HepG2 (cell line): ENCODE measurements around the gene ACP1. TPM values are rescaled to one million over a fixed set of nuclear protein-coding genes. Genes with fewer than 3 reads are reported as not detected.

Experiments
- ATAC-seq: fragments of 200-7000 bp; cut with Tn5 transposase; 3 replicates; pipeline ENCODE4 v1.9.1; 2020; ENCODE audit warnings: mild to moderate bottlenecking, moderate library complexity
- BruUV-seq: library from RNA; stranded (reverse); fragments of 400-500 nt; replicated peaks from 2 replicates; lab custom pipeline; 2021; lab: Mats Ljungman, UMichigan
- CTCF ChIA-PET: fragments of 300-600 bp; formaldehyde crosslinking; extraction: SDS; loops from one replicate; lab custom pipeline; 2021; ENCODE audit warnings: low total read pairs, inconsistent platforms, low intra/inter-chr PET ratio; lab: Yijun Ruan, JAX
- POLR2A ChIA-PET: fragments of 350-600 bp; sonication (Branson Sonifier 250); formaldehyde crosslinking; loops from one replicate; lab custom pipeline; 2020; ENCODE audit warnings: antibody characterized with exemption, inconsistent platforms; lab: Yijun Ruan, JAX
- DNase-seq: peaks from one replicate; pipeline ENCODE4 v3.0.0-alpha.2; 2015; ENCODE audit warnings: low spot score
- FAIRE-seq: peaks from 3 replicates; lab custom pipeline; 2011; peaks lifted over from hg19 to GRCh38; lab: Jason Lieb, UNC
- H2AFZ ChIP-seq: one replicate; pipeline ENCODE4 v1.6.1; 2011; ENCODE audit warnings: low read length, inconsistent platforms
- H3K27ac ChIP-seq: fragments of 300-600 bp; 3 replicates; pipeline ENCODE4 v1.8.0; 2011; ENCODE audit warnings: mixed run types, mild to moderate bottlenecking, mixed read lengths, low read length, inconsistent platforms; ENCODE audit not compliant: insufficient read depth; ENCODE audit errors: extremely low read length
- H3K27me3 ChIP-seq, 2 experiments: fragments of 200-600 bp in 1 of 2; 2 replicates in 1 of 2; 3 replicates in 1 of 2; pipeline versions ENCODE4 v1.6.0 to v1.8.0; 2011; ENCODE audit warnings: low read length in 2 of 2, mild to moderate bottlenecking in 2 of 2, moderate library complexity in 2 of 2, inconsistent platforms in 1 of 2; ENCODE audit not compliant: insufficient read depth in 2 of 2, control insufficient read depth in 1 of 2
- H3K36me3 ChIP-seq, 2 experiments: fragments of 200-600 bp in 1 of 2; replicated peaks in 1 of 2; 2 replicates in 1 of 2; 3 replicates in 1 of 2; pipeline versions ENCODE4 v1.5.1 to v1.8.0; 2011; ENCODE audit warnings: low read length in 2 of 2, inconsistent platforms in 1 of 2; ENCODE audit not compliant: insufficient read depth in 2 of 2, control insufficient read depth in 1 of 2
- H3K4me1 ChIP-seq: 2 replicates; pipeline ENCODE4 v1.5.1; 2012; ENCODE audit warnings: low read length, inconsistent platforms; ENCODE audit not compliant: insufficient read depth
- H3K4me2 ChIP-seq: 2 replicates; pipeline ENCODE4 v1.6.0; 2011; ENCODE audit warnings: low read depth, low read length, inconsistent platforms
- H3K4me3 ChIP-seq, 3 experiments: fragments of 200-600 bp in 1 of 3; sonication (generic), shearing (Covaris generic) in 1 of 3; replicated peaks in 1 of 3; 2 replicates each; pipeline ENCODE4 v1.5.1; 2011 to 2016; ENCODE audit warnings: low read length in 3 of 3, inconsistent platforms in 2 of 3, low read depth in 2 of 3, mild to moderate bottlenecking in 2 of 3, control low read depth in 1 of 3, mixed read lengths in 1 of 3; ENCODE audit not compliant: insufficient read depth in 1 of 3
- H3K79me2 ChIP-seq: one replicate; pipeline ENCODE4 v1.6.1; 2011; ENCODE audit warnings: low read length, inconsistent platforms; ENCODE audit not compliant: insufficient read depth
- H3K9ac ChIP-seq: 2 replicates; pipeline ENCODE4 v1.6.0; 2011; ENCODE audit warnings: mild to moderate bottlenecking, low read depth, low read length, inconsistent platforms; ENCODE audit not compliant: insufficient read depth
- H3K9me3 ChIP-seq: 2 replicates; pipeline ENCODE4 v1.5.1; 2012; ENCODE audit warnings: mild to moderate bottlenecking, low read length
- H4K20me1 ChIP-seq: 2 replicates; pipeline ENCODE4 v1.6.0; 2011; ENCODE audit warnings: inconsistent platforms, mild to moderate bottlenecking, low read length, moderate library complexity; ENCODE audit not compliant: insufficient read depth
- BCL3 ChIP-seq: sonication (generic); formaldehyde crosslinking; IDR thresholded peaks from 2 replicates; pipeline ENCODE4 v1.5.1; 2020; ENCODE audit warnings: mild to moderate bottlenecking, missing genetic modification reagents, moderate library complexity
- CBX5 ChIP-seq: sonication (generic); formaldehyde crosslinking; IDR thresholded peaks from 2 replicates; pipeline ENCODE4 v1.4.0; 2020; ENCODE audit warnings: missing genetic modification reagents, borderline replicate concordance
- CERS6 ChIP-seq: sonication (generic); formaldehyde crosslinking; IDR thresholded peaks from 2 replicates; pipeline ENCODE4 v1.5.0; 2020; ENCODE audit warnings: missing genetic modification reagents
- GATAD1 ChIP-seq: IDR thresholded peaks from 2 replicates; pipeline ENCODE4 v1.6.1; 2016; ENCODE audit warnings: missing genetic modification reagents, missing compliant biosample characterization
- HINFP ChIP-seq: sonication (generic); formaldehyde crosslinking; IDR thresholded peaks from 2 replicates; pipeline ENCODE4 v1.4.0; 2020; ENCODE audit warnings: low read depth, mild to moderate bottlenecking, missing genetic modification reagents
- MBNL3 ChIP-seq: fragments of 250-450 bp; sonication (Bioruptor Pico); conservative IDR thresholded peaks from 2 replicates; pipeline ENCODE4 v1.8.0; 2022; ENCODE audit warnings: mild to moderate bottlenecking, inconsistent platforms
- MYPOP ChIP-seq: sonication (generic); formaldehyde crosslinking; IDR thresholded peaks from 2 replicates; pipeline ENCODE4 v1.8.1; 2023; ENCODE audit warnings: mild to moderate bottlenecking, moderate library complexity, missing genetic modification reagents
- PHF5A ChIP-seq: IDR thresholded peaks from one replicate; pipeline ENCODE4 v1.6.1; 2018; ENCODE audit warnings: low read depth, missing genetic modification reagents; ENCODE audit not compliant: unreplicated experiment
- RCOR2 ChIP-seq: IDR thresholded peaks from 2 replicates; pipeline ENCODE4 v1.6.1; 2016; ENCODE audit warnings: missing biosample characterization, missing genetic modification reagents
- SAP130 ChIP-seq: IDR thresholded peaks from 2 replicates; pipeline ENCODE4 v1.6.1; 2016; ENCODE audit warnings: low read depth
- SIN3B ChIP-seq: fragments of 150-350 bp; IDR thresholded peaks from 2 replicates; pipeline ENCODE4 v1.6.1; 2014; ENCODE audit warnings: low read length
- SOX5 ChIP-seq: IDR thresholded peaks from 2 replicates; pipeline ENCODE4 v1.6.1; 2016; ENCODE audit warnings: borderline replicate concordance
- TARDBP ChIP-seq: sonication (generic); formaldehyde crosslinking; IDR thresholded peaks from 2 replicates; pipeline ENCODE4 v1.8.0; 2022; ENCODE audit warnings: mild to moderate bottlenecking, missing genetic modification reagents
- U2AF1 ChIP-seq: fragments of 200-400 bp; formaldehyde crosslinking; optimal IDR thresholded peaks from 2 replicates; pipeline ENCODE3; 2017; ENCODE audit warnings: mild to moderate bottlenecking, low read depth, low read length
- ZNF280D ChIP-seq: sonication (generic); formaldehyde crosslinking; IDR thresholded peaks from 2 replicates; pipeline ENCODE4 v1.5.1; 2020; ENCODE audit warnings: mild to moderate bottlenecking, missing genetic modification reagents
- ZNF331 ChIP-seq: sonication (generic); formaldehyde crosslinking; IDR thresholded peaks from 2 replicates; pipeline ENCODE4 v1.4.0; 2020; ENCODE audit warnings: missing genetic modification reagents
- ZNF337 ChIP-seq: sonication (generic); formaldehyde crosslinking; IDR thresholded peaks from 2 replicates; pipeline ENCODE4 v1.5.1; 2020; ENCODE audit warnings: missing genetic modification reagents, low read depth, mild to moderate bottlenecking, borderline replicate concordance
- WGBS: methylation state at CpG from one replicate; pipeline ENCODE4 v1.1.6; 2017; ENCODE audit warnings: low lambda C conversion rate; 5-methylcytosine and 5-hydroxymethylcytosine counted together
- in situ Hi-C: cut with HindIII; loops from 2 replicates; pipeline ENCODE4 v1.10.0; 2017; ENCODE audit warnings: low pct_unique_long_range_greater_than_20kb; ENCODE audit not compliant: extremely low pct_ligation_motif_present
- intact Hi-C: fragments of 100-400 bp; cut with micrococcal nuclease; formaldehyde crosslinking; loops from one replicate; pipeline ENCODE4 v1.10.0; 2022; ENCODE audit not compliant: unreplicated experiment
- polyA plus RNA-seq, 8 experiments: library from polyadenylated mRNA; depleted of rRNA in 3 of 8; stranded (reverse) in 7 of 8; unstranded in 1 of 8; fragments of >200 nt; fragmentation: Illumina TruSeq in 4 of 8; extraction: Trizol in 4 of 8; gene quantifications; 2 replicates each; pipeline versions ENCODE4 v1.2.1 to v1.2.3, GENCODE V29; 2011 to 2016; ENCODE audit warnings: low read depth in 4 of 8, missing spikeins in 1 of 8, mixed read lengths in 1 of 8; ENCODE audit not compliant: insufficient read depth in 1 of 8
- total RNA-seq, 5 experiments: library from RNA; depleted of rRNA; stranded (reverse); fragments of >200 nt; fragmentation: Illumina TruSeq; extraction: Trizol; gene quantifications; 2 replicates each; pipeline ENCODE4 v1.2.3, GENCODE V29; 2016; ENCODE audit warnings: low read depth in 1 of 5

The ACP1 gene
- total and polyA plus RNA-seq, 2 of the 13 experiments (the other 11 are each of a cell fraction or from before 2014, with no cell fraction given): 246 to 348 TPM

- no peak overlapping the region for H3K9ac ChIP-seq
- in situ Hi-C loops (no loop called here), intact Hi-C loops (loop anchor here (5.0 kb wide), 1 partner anchor 57 kb away; no protein-coding TSS in a partner anchor)
- H3K27ac ChIP-seq: no peak overlapping the region
- WGBS: 36% methylated on average over 4 of the region's 4 CpGs
- no peaks in the 10 kb centered on the region for H4K20me1 ChIP-seq
- no peak overlapping the region for H2AFZ ChIP-seq
- peak; percentile 65 for ATAC-seq
- ChIA-PET CTCF (no interaction called here), POLR2A (no interaction called here)
- H3K36me3 ChIP-seq: peaks cover 5 to 18% of the 10 kb centered on the region in 2 experiments; a peak in 4 of 5 replicates
- H3K79me2 ChIP-seq: no peaks in the 10 kb centered on the region
- H3K27me3 ChIP-seq: no peaks in the 10 kb centered on the region
- H3K4me1 ChIP-seq: peaks cover 30% of the 10 kb centered on the region
- peak overlapping the region; percentile 19; the same call in 1 of the 2 replicates for H3K4me2 ChIP-seq
- DNase-seq: peak; percentile 74
- H3K9me3 ChIP-seq: no peaks in the 10 kb centered on the region
- BruUV-seq: no TSS peak
- H3K4me3 ChIP-seq: no peak overlapping the region
- FAIRE-seq: peak; percentile 21
- TF ChIP-seq ZNF280D (CRISPR knock-in tag): no peak
- TF ChIP-seq PHF5A (CRISPR knock-in tag): no peak
- no peak for TF ChIP-seq CERS6 (CRISPR knock-in tag)
- 0 out of 2 replicates have a peak, but pooled peaks have one; percentile 22 for TF ChIP-seq TARDBP (CRISPR knock-in tag)
- TF ChIP-seq ZNF337: no peak
- peak; percentile 20; the same call in 1 of the 2 replicates for TF ChIP-seq RCOR2 (CRISPR knock-in tag)
- TF ChIP-seq SAP130 (CRISPR knock-in tag): peak; percentile 46
- TF ChIP-seq SOX5 (CRISPR knock-in tag): peak; percentile 36; the same call in 1 of the 2 replicates
- TF ChIP-seq BCL3 (CRISPR knock-in tag): no peak
- TF ChIP-seq ZNF331 (CRISPR knock-in tag): peak; percentile 16; the same call in 1 of the 2 replicates
- TF ChIP-seq CBX5: 0 out of 2 replicates have a peak, but pooled peaks have one; percentile 12
- no peak for TF ChIP-seq HINFP (CRISPR knock-in tag)
- TF ChIP-seq MYPOP (CRISPR knock-in tag): no peak
- TF ChIP-seq GATAD1 (CRISPR knock-in tag): no peak
- TF ChIP-seq SIN3B: no peak
- TF ChIP-seq U2AF1: no peak
- no peak for TF ChIP-seq MBNL3 (CRISPR knock-in tag)
Observed at GRCh38 chr2:234421-234820, 30.3 kb upstream of the ACP1 start.
